ENCODE data around the gene LPCAT1.
"Not testable (repeated sequence)": the region's sequence is repeated elsewhere in the genome, so short reads cannot be mapped to it uniquely, and the experiment has no call there.

Gene LPCAT1

DNA sequence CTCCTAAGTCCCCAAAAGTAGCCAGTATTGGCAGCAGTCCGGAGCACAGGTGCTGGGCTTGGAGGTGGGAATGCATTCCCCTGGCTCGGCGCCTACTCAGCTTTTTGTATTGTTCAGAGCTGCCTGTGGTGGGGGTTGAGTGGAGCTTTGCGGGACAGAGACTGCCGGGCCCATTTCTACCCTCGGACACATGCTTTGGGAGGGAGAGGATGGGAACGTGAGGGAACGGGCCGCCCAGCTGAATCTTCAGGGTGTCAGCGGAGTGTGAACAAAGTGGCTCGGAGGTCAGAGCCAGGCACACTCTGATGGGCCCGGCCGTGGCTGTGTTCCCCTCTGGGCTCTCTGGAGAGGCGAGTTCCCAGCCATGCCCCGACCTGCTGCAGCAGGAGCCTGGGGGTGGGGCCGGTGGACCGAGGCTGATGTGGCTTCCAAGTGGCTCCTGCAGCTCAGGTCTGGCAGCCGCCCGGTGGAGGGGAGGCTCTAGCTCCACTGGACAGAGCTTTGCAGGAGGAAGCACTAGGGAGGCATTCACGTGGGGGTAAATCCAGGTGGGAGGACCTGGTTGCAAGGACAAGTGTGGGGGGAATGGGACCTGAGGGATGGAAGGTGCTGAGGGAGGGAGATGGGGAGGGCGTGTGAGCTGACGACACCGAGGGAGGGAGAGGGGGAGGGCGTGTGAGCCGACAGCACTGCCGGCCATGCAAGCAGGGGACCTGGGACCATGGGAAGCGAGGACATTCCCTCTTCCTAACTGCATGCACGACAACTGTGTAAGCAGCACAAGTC is 47.4 kb downstream of the LPCAT1 start:
- no peak for DNase-seq

DNA sequence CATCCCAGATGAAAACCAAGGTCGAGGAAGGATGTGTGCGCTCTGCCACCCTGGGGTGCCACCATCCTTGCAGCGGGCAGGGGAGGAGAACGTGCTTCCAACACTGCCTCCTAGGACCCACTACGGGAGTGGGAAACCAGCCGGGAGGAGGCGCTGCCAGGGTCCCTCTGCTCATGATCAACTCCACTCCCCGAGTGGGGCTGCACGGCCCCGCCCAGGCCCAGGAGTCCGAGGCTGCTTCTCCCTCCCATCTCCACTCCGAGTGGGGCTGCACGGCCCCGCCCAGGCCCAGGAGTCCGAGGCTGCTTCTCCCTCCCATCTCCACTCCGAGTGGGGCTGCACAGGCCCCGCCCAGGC is 48.2 kb downstream of the LPCAT1 start:
- not testable (repeated sequence) for DNase-seq

DNA sequence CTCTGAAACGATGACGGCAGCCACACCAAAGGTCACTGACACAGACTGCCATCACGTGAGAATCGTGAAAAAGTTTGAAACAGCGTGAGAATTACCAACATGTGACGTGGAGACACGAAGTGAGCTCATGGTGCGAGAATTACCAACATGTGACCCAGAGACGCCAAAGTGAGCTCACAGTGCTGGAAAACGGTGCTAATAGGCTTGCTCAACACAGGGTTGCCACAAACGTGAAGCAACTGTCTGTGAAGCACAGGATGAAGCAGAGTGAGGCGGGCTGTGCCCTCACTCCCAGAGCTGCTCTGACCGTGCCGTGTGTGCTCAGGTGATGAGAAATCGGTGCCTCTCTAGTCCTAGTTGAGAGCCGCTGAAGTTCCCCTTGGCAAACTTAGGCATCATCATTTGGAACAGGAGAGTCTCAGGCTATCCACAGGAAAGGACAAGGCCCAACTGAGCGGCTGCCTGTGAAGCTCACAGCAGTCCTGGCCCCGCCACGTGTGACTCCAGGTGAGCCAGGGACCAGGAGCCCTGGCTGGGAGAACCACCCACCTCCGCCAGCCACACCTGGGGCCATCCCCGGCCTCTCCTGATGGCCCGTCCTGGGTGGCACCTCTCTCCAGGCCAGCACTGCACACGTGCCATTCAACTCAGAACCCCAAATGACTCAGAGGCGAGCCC is 48.8 kb downstream of the LPCAT1 start:
- DNase-seq, result no peak

DNA sequence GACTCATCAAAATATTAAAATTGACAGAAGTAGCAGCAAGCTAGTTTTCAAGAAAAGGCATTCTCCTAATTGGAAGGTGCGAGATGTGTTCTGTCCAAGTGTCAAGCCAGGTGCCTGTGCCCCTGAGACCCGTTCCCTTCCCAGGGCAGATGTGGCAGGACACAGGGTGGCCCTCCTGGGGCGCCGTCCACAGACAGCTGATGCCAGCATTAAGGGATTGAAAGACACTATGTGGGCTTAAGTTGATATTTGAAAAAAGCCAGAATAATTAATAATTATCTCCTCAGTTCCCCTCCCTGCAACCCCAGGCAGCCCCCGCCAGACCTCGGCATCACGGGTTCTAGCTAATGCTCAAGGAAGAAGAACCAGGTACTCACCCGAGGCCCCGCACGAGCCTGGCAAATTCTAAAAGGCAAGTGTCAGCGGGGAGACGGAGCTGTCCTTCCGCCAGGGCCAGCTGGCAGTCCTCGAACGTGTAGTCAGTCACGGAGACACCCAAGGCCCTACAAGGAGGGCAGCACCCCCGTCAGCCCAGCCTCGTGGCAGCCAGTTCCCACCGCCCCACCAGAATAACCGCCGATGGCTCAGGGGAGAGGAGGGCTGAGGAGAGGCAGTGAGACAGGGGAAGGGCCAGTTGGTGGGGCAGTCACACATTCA is 49.4 kb downstream of the LPCAT1 start:
- DNase-seq, result no peak

DNA sequence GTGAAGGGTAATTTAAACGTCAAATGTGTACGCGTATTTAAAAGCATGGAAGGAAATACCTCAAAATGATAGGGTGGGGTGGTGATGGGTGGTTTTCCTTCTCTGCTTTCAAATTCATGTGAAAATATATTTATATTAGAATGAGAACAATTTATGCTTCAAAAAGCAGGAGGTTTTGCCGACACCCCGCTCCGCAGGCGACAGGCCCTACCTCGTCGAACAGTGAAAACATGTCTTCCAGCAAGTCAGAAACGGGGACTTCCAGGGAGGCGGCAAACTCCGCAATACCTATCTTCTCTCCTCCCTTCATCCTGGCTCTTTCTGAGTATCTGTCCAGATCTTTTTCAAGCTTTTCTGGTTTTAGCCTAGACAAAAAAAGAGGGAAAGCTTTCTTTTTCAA is 50.0 kb downstream of the LPCAT1 start:
- DNase-seq, result no peak

DNA sequence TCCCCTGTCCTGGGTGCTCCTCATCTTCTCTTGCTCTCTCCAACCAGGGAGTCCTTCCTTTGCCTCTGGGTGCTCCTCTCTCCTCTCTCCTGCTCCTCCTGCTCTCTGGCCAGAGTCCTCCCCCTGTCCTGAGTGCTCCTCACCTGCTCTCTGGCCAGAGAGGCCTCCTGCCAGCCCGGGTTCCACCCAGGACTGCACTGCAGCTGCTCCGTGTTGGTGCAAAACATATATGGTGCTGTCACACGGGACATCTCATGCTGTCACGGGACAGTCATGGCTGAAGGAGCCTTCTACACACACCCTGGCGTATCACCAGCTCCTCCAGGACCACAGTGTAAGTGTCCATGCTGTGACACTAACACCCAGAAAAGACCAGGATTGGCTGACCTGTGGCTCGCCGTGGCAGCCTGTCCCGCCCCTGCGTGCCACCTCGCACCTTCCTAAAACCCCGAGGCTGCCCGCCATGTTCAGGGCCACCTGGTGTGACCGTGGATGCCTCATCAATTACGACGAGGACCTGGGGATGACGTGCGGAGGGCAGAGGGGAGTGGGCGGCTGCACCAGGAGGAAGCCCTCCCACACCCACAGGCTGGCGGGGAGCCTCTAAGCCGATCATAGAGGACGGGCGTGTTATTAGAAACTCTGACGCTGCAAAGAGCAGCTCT is 50.7 kb downstream of the LPCAT1 start:
- DNase-seq, result no peak

DNA sequence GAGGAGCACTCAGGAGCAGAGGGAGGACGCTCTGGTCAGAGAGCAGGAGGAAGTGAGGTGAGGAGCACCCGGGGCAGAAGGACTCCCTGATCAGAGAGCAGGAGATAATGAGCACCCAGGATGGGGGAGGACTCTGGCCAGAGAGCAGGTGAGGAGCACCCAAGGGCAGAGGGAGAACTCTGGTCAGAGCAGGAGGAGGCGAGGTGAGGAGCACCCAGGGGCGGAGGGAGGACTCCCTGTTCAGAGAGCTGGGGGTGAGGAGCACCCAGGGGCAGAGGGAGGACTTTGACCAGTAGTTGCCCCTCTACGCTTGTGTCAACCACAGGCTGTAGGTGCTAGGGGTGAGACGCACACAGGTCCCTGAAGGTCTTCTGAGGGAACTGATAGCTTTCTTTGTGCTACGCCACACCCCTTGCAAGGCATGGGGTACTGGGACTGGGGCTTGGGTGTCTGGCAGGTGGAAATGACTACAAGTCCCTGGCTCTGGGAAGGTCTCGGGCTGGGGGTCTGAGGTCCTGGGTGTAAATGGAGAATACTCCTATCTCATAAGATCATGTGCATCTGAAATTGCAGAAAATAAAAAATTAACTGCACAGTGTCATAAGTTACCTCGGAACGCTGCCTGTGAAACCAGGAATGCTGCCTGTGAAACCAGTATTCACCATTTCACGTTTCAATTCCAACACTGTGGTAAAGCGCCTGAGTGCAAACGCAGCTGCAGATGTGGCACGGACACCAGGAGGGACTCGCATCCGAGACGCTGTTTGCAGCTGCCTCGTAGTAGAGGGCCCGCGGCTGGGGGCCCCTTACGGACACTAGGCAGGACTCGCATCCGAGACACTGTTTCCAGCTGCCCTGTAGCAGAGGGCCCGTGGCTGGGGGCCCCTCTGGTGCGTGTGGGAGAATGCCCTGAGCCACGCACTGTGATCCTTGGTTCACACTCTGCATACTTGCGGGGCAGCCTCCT is 51.5 kb downstream of the LPCAT1 start:
- DNase-seq, result no peak

DNA sequence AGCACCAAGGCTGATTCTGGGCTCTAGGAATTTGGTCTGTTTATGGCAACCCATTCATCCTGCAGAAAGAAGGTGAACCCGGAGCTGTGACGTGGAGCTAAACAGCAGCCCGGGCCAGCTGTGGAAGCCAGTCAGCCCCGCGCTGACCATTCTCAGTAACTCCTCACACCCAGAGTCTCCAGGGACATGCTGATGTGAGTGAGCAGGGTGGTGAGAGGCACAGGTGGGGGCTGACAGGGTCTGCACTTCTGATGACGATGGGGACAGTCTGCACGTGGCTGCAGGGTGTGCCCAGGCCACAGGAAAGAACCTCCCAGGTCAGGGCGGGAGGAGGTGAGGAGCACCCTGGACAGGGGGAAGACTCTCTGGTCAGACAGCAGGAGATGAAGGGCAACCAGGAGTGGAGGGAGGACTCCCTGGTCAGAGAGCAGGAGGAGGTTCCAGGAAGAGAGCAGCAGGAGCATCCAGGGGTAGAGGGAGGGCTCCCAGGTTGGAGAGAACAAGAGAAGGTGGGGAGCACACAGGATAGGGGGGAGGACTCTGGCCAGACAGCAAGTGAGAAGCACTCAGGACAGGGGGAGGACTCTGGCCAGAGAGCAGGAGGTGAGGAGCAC is 52.4 kb downstream of the LPCAT1 start:
- DNase-seq, result no peak

DNA sequence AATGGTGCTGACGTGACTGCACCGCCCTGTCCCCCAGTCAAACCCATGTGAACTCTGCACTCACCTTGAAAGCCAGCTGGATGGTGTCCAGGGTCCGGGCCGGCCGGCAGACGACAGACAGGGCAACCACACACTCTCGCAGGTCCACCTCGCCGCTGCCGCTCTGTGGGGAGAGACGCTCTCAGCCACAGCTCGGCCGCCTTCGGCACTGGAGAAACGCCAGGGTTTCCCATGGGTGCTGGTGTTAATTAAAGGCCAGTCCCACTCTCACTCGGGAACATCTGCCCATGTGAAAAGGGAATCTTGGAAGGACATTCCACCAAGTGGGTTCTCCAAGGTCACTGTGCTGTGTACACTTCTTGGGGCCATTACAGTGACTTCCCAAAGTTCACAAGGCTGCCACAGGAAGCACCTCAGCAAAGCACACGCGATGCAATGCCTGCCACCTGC is 53.0 kb downstream of the LPCAT1 start:
- no peak for DNase-seq

DNA sequence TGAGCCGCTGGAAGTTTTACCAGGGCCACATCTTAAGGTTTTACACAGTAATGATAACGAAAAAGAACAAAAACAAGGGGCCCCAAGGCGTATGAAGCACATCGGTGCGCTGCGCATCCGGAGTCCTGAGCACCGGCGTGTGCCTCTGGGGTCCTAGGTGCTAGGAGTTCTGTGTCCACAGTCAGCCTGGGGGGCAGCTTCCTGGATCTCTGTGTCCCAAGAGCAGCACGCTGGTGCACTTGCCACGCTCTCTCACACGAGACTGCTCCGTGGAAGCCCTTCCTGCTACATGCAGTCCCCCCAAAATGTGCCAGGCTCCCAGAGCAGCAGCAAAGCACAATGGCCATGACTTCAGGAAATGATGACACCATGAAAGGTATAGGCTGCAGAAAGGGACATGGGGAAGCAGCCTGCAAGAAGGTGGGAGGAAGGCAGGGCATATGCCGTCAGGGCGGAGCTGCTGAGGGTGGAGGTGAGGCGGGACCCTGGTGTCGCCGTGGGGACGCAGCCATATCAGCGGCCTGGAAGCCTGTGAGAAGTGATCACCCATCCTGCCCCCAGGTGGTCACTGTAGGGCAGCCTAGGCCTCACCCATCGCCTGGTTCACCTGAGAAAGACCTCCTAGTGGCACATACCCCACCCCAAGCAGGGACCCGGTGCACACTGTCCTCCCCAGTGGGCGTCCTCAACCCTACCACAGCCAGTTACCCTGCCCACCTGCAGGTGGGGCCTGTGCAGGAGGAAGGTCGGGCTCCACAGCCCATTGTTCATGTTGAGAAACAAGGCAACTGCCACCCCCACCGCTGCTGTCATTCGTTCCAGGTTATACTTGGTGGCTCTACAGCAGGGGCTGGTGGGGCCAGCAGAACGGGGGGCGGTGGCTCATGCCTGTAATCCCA is 54.9 kb downstream of the LPCAT1 start:
- DNase-seq, result no peak

DNA sequence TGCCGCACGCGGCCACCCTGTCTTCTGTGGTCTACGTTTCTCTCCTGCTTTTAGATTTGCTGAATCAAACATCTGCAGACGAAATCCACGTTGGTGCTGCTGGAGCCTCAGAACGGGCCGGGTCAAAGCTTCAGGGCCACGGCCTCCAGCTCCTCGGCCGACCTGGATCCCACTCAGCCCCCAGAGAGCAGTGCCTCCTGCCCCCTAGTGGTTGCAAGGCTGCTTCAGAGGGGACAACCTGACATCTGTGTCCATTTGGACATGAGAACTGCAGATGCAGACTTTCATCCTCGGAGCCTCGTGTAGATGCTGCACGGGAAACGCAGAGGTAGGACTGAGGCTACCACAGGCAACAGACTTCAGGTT is 55.5 kb downstream of the LPCAT1 start:
- peak; percentile 8 for DNase-seq

DNA sequence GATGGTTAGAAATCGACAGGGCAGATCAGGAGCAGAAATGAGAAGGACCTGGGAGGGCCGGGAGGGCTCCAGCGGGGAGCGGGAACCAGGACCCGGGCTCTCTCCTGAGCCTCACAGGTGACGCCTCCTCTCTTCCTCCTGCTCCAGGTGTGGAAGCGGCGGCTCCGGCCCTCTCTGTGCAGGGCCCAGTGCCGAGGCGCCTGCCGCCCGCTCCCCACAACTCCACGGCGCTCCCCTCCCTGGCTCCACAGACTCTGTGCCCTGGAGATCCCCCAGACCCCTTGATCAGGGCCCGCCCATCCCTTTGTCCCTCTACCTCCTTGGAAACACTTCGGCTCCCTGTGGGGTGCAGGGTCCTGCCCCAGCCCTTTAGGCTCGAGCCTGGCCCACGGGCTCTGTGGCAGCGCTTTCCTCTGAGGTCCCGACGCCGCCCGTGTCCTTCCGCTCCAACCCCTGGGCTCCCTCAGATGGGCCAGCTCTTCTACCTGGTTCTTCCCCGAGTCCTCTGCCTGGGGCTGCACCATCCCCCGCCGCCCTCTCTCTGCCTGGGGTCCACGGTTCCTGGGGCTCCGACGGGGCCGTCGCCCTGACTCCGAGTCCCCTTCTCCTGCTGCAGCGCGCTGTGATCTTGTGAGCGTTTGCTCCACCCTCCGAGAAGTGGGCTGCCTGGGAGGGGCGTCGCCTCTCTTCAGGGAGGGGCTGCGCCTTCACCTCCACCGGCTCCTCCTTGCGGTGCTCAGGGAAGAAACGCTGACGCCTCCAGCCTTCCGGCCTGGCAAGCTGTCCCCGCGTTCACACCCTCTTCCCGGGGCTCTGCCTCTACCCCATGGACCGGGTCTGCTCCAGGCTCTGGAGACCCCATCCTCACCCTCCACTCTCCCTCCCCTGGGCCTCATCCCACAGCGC is 56.2 kb downstream of the LPCAT1 start:
- no peak for DNase-seq

DNA sequence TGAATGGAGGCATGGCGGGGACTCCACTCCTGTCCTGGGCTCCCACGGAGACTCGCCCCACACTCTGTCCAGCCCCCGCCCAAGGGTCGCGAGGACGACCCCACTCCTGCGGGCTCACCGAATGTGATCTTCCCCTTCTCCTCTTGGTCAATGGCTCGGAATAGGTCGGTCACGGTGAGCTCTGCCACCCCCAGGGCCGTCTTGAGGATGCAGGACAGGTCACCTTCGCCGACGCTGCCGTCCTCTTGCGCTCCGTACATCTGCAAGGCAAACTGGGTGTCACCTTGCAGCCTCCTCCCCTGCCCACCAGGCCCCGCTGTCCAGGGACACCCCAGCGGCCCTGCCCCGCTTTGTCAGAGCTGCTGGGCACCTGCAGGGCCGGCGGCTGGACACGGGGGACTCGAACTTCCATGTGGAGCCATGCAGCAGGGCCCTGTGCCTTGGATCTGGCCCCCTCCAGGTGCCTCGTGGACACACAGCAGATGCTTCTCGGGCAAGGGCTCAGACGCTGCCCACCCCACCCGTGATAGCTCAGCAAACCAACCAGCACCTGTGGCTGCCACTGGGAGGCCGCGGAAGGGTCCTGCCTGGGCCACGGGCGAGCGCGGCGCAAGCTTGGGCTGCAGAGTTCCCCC is 57.0 kb downstream of the LPCAT1 start:
- DNase-seq, result no peak

DNA sequence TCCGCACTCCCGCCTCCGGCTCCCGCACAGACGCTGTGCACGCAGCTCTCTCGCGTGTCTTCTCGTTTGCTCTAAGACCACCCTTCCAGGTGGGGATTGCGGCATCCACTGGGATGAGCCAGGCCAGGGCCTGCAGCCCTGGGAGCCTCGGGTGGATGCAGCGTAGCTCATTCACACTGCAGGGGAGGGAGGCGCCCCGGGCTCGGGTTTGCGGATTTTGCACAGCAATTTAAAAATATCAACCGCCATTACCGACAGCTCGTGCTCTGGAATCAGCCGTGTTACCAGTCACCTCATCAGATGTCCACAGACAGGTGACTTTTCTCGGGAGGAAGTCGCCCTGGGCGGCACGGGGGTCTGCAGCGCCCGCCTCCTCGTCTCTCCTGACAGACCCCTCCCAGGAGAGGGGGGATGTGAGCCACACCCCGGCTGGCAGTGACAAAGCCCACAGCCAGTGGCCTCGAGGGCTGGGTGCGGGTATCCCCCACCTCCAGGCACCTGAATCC is 57.7 kb downstream of the LPCAT1 start:
- DNase-seq, result no peak

DNA sequence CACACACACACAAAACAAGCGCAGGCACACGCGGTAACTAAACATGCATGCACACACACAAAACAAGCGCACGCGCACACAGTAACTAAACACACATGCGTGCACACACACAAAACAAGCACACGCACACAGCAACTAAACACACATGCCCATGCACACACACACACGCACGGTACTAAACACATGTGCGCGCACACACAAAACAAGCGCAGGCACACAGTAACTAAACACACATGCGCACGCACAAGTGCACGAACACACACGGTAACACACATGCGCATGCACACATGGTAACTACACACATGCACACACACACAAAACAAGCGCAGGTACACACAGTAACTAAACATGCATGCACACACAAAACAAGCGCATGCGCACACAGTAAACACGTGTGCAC is 58.6 kb downstream of the LPCAT1 start:
- DNase-seq, result no peak

DNA sequence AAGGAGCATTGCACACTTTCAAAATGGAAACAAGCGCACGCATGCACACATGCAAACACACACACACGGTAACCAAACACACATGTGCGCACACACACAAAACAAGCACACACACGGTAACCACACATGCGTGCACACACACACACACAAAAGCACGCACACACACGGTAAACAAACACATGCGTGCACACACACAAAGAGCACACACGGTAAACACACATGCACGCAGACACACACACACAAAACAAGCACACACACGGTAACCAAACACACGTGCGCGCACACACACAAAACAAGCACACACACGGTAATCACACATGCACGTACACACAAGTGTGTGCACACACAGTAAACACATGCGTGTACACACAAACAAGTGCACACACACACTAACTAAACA is 59.2 kb downstream of the LPCAT1 start:
- DNase-seq, result no peak

DNA sequence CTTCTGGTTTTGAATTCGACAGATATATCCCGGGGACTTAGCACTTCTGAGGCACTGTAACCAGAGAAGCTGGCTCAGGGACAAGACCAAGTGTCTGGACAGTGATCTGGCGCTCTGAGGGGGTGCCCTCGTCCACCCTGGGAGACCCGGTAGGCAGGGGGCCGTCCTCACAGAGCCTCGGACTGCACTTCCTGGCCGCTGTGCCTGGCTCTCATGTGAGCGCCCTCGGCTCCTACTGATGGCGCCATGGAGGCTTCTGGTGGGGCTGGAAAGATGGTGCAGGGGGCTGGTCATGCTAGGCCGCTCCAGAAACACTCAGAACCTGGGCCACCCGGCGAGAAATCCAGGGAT is 59.7 kb downstream of the LPCAT1 start:
- DNase-seq, result no peak

DNA sequence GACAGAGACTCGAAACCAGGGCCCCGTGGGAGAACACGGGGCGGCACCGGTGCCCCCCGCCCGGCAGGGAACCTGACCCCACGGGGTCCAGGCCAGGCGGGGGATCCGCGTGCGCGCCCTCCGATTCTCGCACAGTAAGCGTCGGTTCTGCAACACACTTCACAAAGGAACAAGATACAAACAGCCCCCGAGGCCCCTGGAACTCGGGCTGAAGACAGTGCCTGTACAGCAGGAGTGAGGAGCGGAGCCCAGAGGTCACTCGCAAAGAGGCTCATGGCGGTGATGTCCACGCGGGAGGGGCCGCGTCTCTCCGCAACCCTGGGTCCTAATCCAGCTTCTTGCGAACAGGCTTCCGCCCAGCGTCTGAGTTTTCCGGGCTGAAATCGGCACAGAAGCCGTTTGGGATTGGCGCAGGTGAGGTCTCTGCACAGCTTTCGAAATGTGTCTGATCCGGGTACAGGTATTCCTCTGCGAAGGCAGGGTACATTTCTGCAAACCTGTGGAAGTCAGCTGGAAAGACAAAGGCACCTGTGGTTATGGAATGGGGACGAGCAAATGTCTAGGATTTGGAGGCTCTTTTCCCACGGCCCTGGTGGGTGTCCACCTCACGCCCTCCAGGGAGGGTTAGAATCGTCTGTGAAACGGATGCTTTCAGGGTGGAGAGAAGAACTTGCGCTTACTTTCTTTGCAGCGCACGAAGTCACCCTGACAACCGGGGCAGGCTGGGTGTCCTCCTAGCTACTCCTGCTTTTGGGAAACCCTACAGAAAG is 60.2 kb downstream of the LPCAT1 start:
- DNase-seq, result no peak
